ENCODE measurements around the gene TRAK1.
"Not testable (repeated sequence)": the region's sequence is repeated elsewhere in the genome, so short reads cannot be mapped to it uniquely, and the experiment has no call there.

Gene TRAK1

DNA sequence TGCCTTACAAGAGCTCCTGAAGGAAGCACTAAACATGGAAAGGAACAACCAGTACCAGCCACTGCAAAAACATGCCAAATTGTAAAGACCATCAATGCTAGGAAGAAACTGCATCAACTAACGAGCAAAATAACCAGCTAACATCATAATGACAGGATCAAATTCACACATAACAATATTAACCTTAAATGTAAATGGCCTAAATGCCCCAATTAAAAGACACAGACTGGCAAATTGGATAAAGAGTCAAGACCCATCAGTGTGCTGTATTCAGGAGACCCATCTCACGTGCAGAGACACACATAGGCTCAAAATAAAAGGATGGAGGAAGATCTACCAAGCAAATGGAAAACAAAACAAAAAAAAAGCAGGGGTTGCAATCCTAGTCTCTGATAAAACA lies 14.8 kb downstream of the TRAK1 start:
- H3K9ac ChIP-seq (ENCODE audit: low read depth, low read length); H3K4me1 ChIP-seq (ENCODE audit: control insufficient read depth, insufficient read depth, low read length); H3K27me3 ChIP-seq (ENCODE audit: control insufficient read depth, insufficient read depth, low read length); H3K4me3 ChIP-seq (ENCODE audit: low read depth, low read length); H3K36me3 ChIP-seq (ENCODE audit: control insufficient read depth, insufficient read depth, low read length); H3K9me3 ChIP-seq (ENCODE audit: control insufficient read depth, insufficient read depth, low read length): not testable (repeated sequence)

GRCh38 chr3:42106646-42107045 lies 15.5 kb downstream of the TRAK1 start:
- Histone ChIP-seq H3K4me3 (ENCODE audit: low read depth, low read length) (no peak overlapping the region), H3K9me3 (ENCODE audit: control insufficient read depth, insufficient read depth, low read length) (no peaks in the 10 kb centered on the region), H3K36me3 (ENCODE audit: control insufficient read depth, insufficient read depth, low read length) (peaks cover 7% of the 10 kb centered on the region), H3K4me1 (ENCODE audit: control insufficient read depth, insufficient read depth, low read length) (no peaks in the 10 kb centered on the region), H3K9ac (ENCODE audit: low read depth, low read length) (no peak overlapping the region), H3K27me3 (ENCODE audit: control insufficient read depth, insufficient read depth, low read length) (no peaks in the 10 kb centered on the region)

GRCh38 chr3:42110631-42111030 lies 19.5 kb downstream of the TRAK1 start:
- Histone ChIP-seq H3K9me3 (ENCODE audit: control insufficient read depth, insufficient read depth, low read length) (no peaks in the 10 kb centered on the region), H3K4me3 (ENCODE audit: low read depth, low read length) (no peak overlapping the region), H3K9ac (ENCODE audit: low read depth, low read length) (no peak overlapping the region), H3K36me3 (ENCODE audit: control insufficient read depth, insufficient read depth, low read length) (no peaks in the 10 kb centered on the region), H3K27me3 (ENCODE audit: control insufficient read depth, insufficient read depth, low read length) (no peaks in the 10 kb centered on the region), H3K4me1 (ENCODE audit: control insufficient read depth, insufficient read depth, low read length) (no peaks in the 10 kb centered on the region)

DNA sequence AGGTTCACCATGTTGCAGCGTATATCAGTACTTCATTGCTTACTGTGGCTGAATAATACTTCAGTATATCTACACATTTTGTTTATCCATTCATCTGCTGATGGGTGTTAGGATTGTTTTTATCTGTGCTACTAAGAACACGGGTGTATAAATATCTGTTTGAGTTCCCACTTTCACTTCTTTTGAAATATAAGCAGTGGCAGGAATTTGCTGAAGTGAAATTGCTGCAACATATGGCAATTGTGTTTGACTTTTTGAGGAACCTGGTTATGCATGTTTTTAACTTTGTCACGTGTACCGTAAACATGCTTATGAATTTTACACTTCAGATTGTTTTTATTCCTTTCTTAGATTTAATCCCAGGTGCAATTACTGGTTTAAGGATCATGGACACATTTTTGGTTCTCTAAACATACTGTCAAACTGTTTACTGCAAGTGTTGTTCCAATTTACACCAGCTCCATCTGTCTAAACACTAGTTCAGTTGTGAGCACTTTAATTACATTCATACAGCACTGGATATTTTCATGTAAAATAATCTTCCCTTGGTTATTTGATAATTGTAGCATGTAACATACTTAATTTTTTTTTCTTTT lies 23.1 kb downstream of the TRAK1 start:
- H3K9me3 ChIP-seq (ENCODE audit: control insufficient read depth, insufficient read depth, low read length), result no peaks in the 10 kb centered on the region
- H3K4me1 ChIP-seq (ENCODE audit: control insufficient read depth, insufficient read depth, low read length), result no peaks in the 10 kb centered on the region
- H3K27me3 ChIP-seq (ENCODE audit: control insufficient read depth, insufficient read depth, low read length), result no peaks in the 10 kb centered on the region
- H3K9ac ChIP-seq (ENCODE audit: low read depth, low read length), result no peak overlapping the region
- H3K36me3 ChIP-seq (ENCODE audit: control insufficient read depth, insufficient read depth, low read length), result no peaks in the 10 kb centered on the region
- no peak overlapping the region for H3K4me3 ChIP-seq (ENCODE audit: low read depth, low read length)

GRCh38 chr3:42115215-42115614 lies 24.1 kb downstream of the TRAK1 start:
- H3K9me3 ChIP-seq (ENCODE audit: control insufficient read depth, insufficient read depth, low read length), result no peaks in the 10 kb centered on the region
- no peaks in the 10 kb centered on the region for H3K27me3 ChIP-seq (ENCODE audit: control insufficient read depth, insufficient read depth, low read length)
- H3K9ac ChIP-seq (ENCODE audit: low read depth, low read length), result no peak overlapping the region
- no peaks in the 10 kb centered on the region for H3K36me3 ChIP-seq (ENCODE audit: control insufficient read depth, insufficient read depth, low read length)
- H3K4me3 ChIP-seq (ENCODE audit: low read depth, low read length), result no peak overlapping the region
- no peaks in the 10 kb centered on the region for H3K4me1 ChIP-seq (ENCODE audit: control insufficient read depth, insufficient read depth, low read length)

- Histone ChIP-seq H3K4me1 (ENCODE audit: control insufficient read depth, insufficient read depth, low read length) (no peaks in the 10 kb centered on the region), H3K9ac (ENCODE audit: low read depth, low read length) (no peak overlapping the region), H3K4me3 (ENCODE audit: low read depth, low read length) (no peak overlapping the region)
Observed at GRCh38 chr3:42115946-42116345, 24.8 kb downstream of the TRAK1 start.

GRCh38 chr3:42116466-42116865 lies 25.3 kb downstream of the TRAK1 start:
- Histone ChIP-seq H3K36me3 (ENCODE audit: control insufficient read depth, insufficient read depth, low read length) (no peaks in the 10 kb centered on the region), H3K9me3 (ENCODE audit: control insufficient read depth, insufficient read depth, low read length) (no peaks in the 10 kb centered on the region), H3K4me3 (ENCODE audit: low read depth, low read length) (no peak overlapping the region), H3K27me3 (ENCODE audit: control insufficient read depth, insufficient read depth, low read length) (no peaks in the 10 kb centered on the region), H3K9ac (ENCODE audit: low read depth, low read length) (no peak overlapping the region), H3K4me1 (ENCODE audit: control insufficient read depth, insufficient read depth, low read length) (no peaks in the 10 kb centered on the region)

More at GRCh38 chr3:42115946-42116345, 24.8 kb downstream of the TRAK1 start:
- Histone ChIP-seq H3K27me3 (ENCODE audit: control insufficient read depth, insufficient read depth, low read length) (no peaks in the 10 kb centered on the region), H3K9me3 (ENCODE audit: control insufficient read depth, insufficient read depth, low read length) (no peaks in the 10 kb centered on the region), H3K36me3 (ENCODE audit: control insufficient read depth, insufficient read depth, low read length) (no peaks in the 10 kb centered on the region)

GRCh38 chr3:42117175-42118008 lies 26.2 kb downstream of the TRAK1 start:
- peaks cover 2% of the 10 kb centered on the region for H3K4me1 ChIP-seq (ENCODE audit: control insufficient read depth, insufficient read depth, low read length)
- H3K36me3 ChIP-seq (ENCODE audit: control insufficient read depth, insufficient read depth, low read length), result no peaks in the 10 kb centered on the region
- no peak overlapping the region for H3K4me3 ChIP-seq (ENCODE audit: low read depth, low read length)
- H3K9me3 ChIP-seq (ENCODE audit: control insufficient read depth, insufficient read depth, low read length), result no peaks in the 10 kb centered on the region
- no peaks in the 10 kb centered on the region for H3K27me3 ChIP-seq (ENCODE audit: control insufficient read depth, insufficient read depth, low read length)
- H3K9ac ChIP-seq (ENCODE audit: low read depth, low read length), result no peak overlapping the region

DNA sequence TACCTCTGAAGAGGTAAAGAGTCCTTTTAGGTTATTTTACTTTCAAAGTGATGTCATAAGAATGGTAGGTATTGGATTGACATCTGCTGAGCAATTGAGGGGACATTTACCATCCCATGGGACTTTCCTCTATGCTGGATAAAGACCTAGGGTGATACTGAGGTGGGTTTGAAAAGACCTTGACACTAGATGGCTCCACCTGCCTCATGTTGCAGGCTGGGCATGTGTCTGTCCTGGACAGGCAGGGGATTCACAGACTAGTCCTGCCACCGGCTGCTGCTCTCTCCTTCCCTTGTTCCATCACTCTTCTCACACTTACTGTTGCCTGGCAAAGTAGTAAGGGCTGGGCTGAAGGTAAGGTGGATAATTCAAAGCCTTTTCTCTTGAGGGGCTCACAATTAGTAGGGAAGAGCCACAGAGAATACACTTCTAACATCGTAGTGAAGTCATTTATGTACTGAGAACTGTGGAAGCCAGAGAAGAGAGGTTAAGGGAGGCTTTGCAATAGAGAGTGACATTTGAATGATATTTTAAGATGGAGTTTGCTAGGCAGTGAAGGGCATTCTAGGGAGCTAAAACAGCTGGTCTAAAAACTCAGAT lies 27.7 kb downstream of the TRAK1 start:
- H3K9ac ChIP-seq (ENCODE audit: low read depth, low read length), result no peak overlapping the region
- peaks cover 5% of the 10 kb centered on the region for H3K4me1 ChIP-seq (ENCODE audit: control insufficient read depth, insufficient read depth, low read length)
- H3K27me3 ChIP-seq (ENCODE audit: control insufficient read depth, insufficient read depth, low read length), result no peaks in the 10 kb centered on the region
- H3K36me3 ChIP-seq (ENCODE audit: control insufficient read depth, insufficient read depth, low read length), result no peaks in the 10 kb centered on the region
- no peaks in the 10 kb centered on the region for H3K9me3 ChIP-seq (ENCODE audit: control insufficient read depth, insufficient read depth, low read length)
- H3K4me3 ChIP-seq (ENCODE audit: low read depth, low read length), result no peak overlapping the region

GRCh38 chr3:42119561-42120355 lies 28.6 kb downstream of the TRAK1 start:
- peaks cover 5% of the 10 kb centered on the region for H3K4me1 ChIP-seq (ENCODE audit: control insufficient read depth, insufficient read depth, low read length)
- H3K36me3 ChIP-seq (ENCODE audit: control insufficient read depth, insufficient read depth, low read length), result no peaks in the 10 kb centered on the region
- no peaks in the 10 kb centered on the region for H3K27me3 ChIP-seq (ENCODE audit: control insufficient read depth, insufficient read depth, low read length)
- no peaks in the 10 kb centered on the region for H3K9me3 ChIP-seq (ENCODE audit: control insufficient read depth, insufficient read depth, low read length)
- H3K9ac ChIP-seq (ENCODE audit: low read depth, low read length), result no peak overlapping the region
- H3K4me3 ChIP-seq (ENCODE audit: low read depth, low read length), result no peak overlapping the region

GRCh38 chr3:42120866-42121265 lies 29.7 kb downstream of the TRAK1 start:
- Histone ChIP-seq H3K9me3 (ENCODE audit: control insufficient read depth, insufficient read depth, low read length) (no peaks in the 10 kb centered on the region), H3K9ac (ENCODE audit: low read depth, low read length) (no peak overlapping the region), H3K36me3 (ENCODE audit: control insufficient read depth, insufficient read depth, low read length) (no peaks in the 10 kb centered on the region), H3K4me3 (ENCODE audit: low read depth, low read length) (no peak overlapping the region), H3K4me1 (ENCODE audit: control insufficient read depth, insufficient read depth, low read length) (peaks cover 5% of the 10 kb centered on the region), H3K27me3 (ENCODE audit: control insufficient read depth, insufficient read depth, low read length) (no peaks in the 10 kb centered on the region)
